ENCODE results near the gene GPR153. TPM values are rescaled to one million over a fixed set of nuclear protein-coding genes. Genes with fewer than 3 reads are reported as not detected.

GPR153 gene
- total RNA-seq, 2 donors from 2014 or later: 2.3 to 4.9 TPM

DNA sequence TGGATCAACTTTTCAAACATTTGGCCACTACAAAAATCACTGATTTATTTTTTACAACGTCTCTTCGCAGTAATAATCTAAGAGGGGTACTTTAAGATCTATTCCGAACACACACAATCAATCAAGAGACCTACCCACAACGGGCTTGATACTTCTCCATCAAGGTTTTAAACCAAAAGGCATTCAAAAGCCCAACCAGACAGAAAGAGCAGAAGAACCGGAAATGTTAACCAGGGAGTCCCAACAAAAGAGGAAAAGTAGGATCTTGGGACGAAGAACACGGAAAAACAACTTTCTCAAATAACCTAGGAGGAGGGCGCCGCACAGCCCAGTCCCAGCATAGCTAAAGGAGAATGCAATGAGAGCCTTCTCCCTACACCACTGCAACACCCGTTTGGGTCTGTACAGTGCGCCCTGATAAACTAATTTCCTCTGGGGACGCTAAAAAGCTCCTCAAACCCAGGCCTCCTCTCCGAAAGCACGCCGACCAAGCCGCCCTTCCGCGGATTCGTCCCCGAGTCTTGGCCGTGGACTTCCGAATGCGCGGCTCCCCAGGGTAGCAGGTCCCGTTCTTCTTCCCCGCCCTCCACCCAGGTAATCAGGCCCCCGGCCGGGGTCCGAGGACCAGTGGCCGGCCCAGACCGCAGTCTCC is 62.1 kb downstream of the GPR153 start:
- peak overlapping the region; percentile 99 to 100 for H3K4me3 ChIP-seq
- no peaks in the 10 kb centered on the region for H3K27me3 ChIP-seq
- peaks cover 35% of the 10 kb centered on the region for H3K4me1 ChIP-seq
- 0 to 1% methylated on average over 20 to 31 of the region's 31 CpGs for WGBS, 2 donors
- no peak for TF ChIP-seq CTCF (IDR thresholded peaks at IDR 0.05)
- TF ChIP-seq POLR2A (IDR thresholded peaks at IDR 0.05): no peak
- DNase-seq (no peak), ATAC-seq (peak; percentile 7)
- H3K27ac ChIP-seq: peak overlapping the region; percentile 59 to 86 (median 82)
- intact Hi-C loops (cut with DNase I): no loop called here
- peaks cover 7 to 15% of the 10 kb centered on the region in 2 donors for H3K36me3 ChIP-seq (replicated peaks in 1 of 2; ENCODE audit: insufficient read depth in 1 of 2, low read depth in 2 of 2)
- no peaks in the 10 kb centered on the region for H3K9me3 ChIP-seq

DNA sequence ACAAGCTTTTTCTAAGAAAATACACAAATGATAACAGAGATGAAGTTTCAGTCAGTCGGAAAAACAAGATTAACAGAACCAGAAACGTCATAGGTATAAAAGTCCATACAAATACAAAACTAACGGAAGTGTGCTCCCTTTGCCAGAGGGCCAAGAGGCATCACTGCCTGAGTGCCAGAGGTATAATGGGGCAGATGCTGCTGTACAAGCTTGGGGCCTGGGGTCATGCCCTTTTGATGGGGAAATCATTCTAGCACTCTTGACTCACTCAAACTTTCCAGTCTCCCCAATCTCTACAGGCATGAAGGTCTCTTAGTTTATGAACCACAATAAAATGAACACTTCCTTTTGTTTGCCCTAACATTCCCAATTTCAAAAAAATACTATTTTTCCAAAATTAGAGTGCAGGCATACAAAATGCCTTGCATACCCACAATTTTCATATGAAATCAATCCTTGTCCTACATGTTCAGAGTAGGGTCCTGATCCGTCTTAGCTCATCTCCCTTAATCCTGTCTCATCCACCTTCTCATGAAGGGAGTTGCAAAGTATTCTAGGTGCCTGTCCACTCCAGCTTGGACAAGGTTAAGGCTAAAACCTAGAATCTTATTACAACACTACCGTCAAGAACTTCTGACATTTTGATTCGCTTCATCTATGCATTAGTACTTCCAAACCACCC is 63.0 kb downstream of the GPR153 start:
- Histone ChIP-seq H3K27ac (no peak overlapping the region), H3K36me3 (replicated peaks in 1 of 2; ENCODE audit: insufficient read depth in 1 of 2, low read depth in 2 of 2) (peaks cover 12 to 18% of the 10 kb centered on the region in 2 donors), H3K4me1 (peaks cover 35% of the 10 kb centered on the region), H3K9me3 (no peaks in the 10 kb centered on the region), H3K4me3 (no peak overlapping the region), H3K27me3 (no peaks in the 10 kb centered on the region)
- intact Hi-C loops (cut with DNase I): no loop called here
- ATAC-seq: no peak
- WGBS, 2 donors: 37 to 43% methylated on average over 6 of the region's 6 CpGs
- DNase-seq: no peak
- TF ChIP-seq POLR2A (IDR thresholded peaks at IDR 0.05): no peak
- no peak for TF ChIP-seq CTCF (IDR thresholded peaks at IDR 0.05)

Other genes starting within 250 kb of the GPR153 start
- gene KCNAB2, start 215.2 kb downstream of the GPR153 start, total RNA-seq: 1 to 10 TPM; 4.6 to 7.0 TPM
- gene CHD5, start 80.8 kb downstream of the GPR153 start, total RNA-seq: 1 to 10 TPM in 1 of 2 donors, under 1 TPM in 1; under 0.01 to 2.1 TPM
- 100 to 1,000 TPM; 112 to 148 TPM for gene RPL22, start 61.5 kb downstream of the GPR153 start, total RNA-seq
- 10 to 100 TPM; 25.2 to 52.4 TPM for gene RNF207, start 55.0 kb downstream of the GPR153 start, total RNA-seq
- gene ICMT, start 25.1 kb downstream of the GPR153 start, total RNA-seq: 10 to 100 TPM; 26.4 to 26.7 TPM
- not detected for gene HES3, start 16.9 kb downstream of the GPR153 start, total RNA-seq
- 10 to 100 TPM in 1 of 2 donors, 1 to 10 TPM in 1; 6.0 to 33.0 TPM for gene ACOT7, start 132.7 kb upstream of the GPR153 start, total RNA-seq
- gene HES2, start 158.8 kb upstream of the GPR153 start, total RNA-seq: under 1 TPM in 1 of 2 donors, not detected in 1; 0.26 TPM
- 1 to 10 TPM in 1 of 2 donors, under 1 TPM in 1; 0.26 to 4.0 TPM for gene ESPN, start 163.7 kb upstream of the GPR153 start, total RNA-seq
- gene TNFRSF25, start 205.1 kb upstream of the GPR153 start, total RNA-seq: 10 to 100 TPM in 1 of 2 donors, 1 to 10 TPM in 1; 4.2 to 23.1 TPM
- gene PLEKHG5, start 230.6 kb upstream of the GPR153 start, total RNA-seq: 1 to 10 TPM; 5.2 to 8.6 TPM